HepG2 (cell line): Measurements from ENCODE around the gene KIF22. TPM values are rescaled to one million over a fixed set of nuclear protein-coding genes. Genes with fewer than 3 reads are reported as not detected.
A peak's percentile ranks its signal among the peaks of the same experiment; 100 is the strongest.

ENCODE experiments used
- ATF1 ChIP-seq: IDR thresholded peaks from 2 replicates; pipeline ENCODE4 v1.6.1; 2016; ENCODE audit warnings: mild to moderate bottlenecking, control low read depth
- GABPA ChIP-seq, 2 experiments: IDR thresholded peaks; 2 replicates each; pipeline ENCODE4 v1.6.1; 2011 to 2016; ENCODE audit warnings: low read depth in 2 of 2, low read length in 1 of 2, missing biosample characterization in 1 of 2, missing genetic modification characterization in 1 of 2
- GZF1 ChIP-seq: sonication (generic); formaldehyde crosslinking; IDR thresholded peaks from 2 replicates; pipeline ENCODE4 v1.5.1; 2020; ENCODE audit warnings: mild to moderate bottlenecking, missing genetic modification reagents
- KDM2A ChIP-seq: sonication (generic); formaldehyde crosslinking; IDR thresholded peaks from 2 replicates; pipeline ENCODE4 v1.4.0; 2020; ENCODE audit warnings: low read depth, missing genetic modification reagents, borderline replicate concordance
- KDM4B ChIP-seq: sonication (generic); formaldehyde crosslinking; IDR thresholded peaks from 2 replicates; pipeline ENCODE4 v1.4.0; 2020; ENCODE audit warnings: missing genetic modification reagents
- MIER3 ChIP-seq: IDR thresholded peaks from 2 replicates; pipeline ENCODE4 v1.6.1; 2016; ENCODE audit warnings: missing compliant biosample characterization, borderline replicate concordance
- MTF2 ChIP-seq: sonication (generic); formaldehyde crosslinking; IDR thresholded peaks from 2 replicates; pipeline ENCODE4 v1.5.0; 2020; ENCODE audit warnings: missing genetic modification reagents, borderline replicate concordance
- SCMH1 ChIP-seq: sonication (generic); formaldehyde crosslinking; IDR thresholded peaks from 2 replicates; pipeline ENCODE4 v1.9.0; 2021; ENCODE audit warnings: missing genetic modification reagents, mild to moderate bottlenecking, borderline replicate concordance
- XRCC5 ChIP-seq: fragments of 200-400 bp; formaldehyde crosslinking; optimal IDR thresholded peaks from 2 replicates; pipeline ENCODE3; 2017; ENCODE audit warnings: mild to moderate bottlenecking, low read length
- ZBTB3 ChIP-seq: sonication (generic); formaldehyde crosslinking; IDR thresholded peaks from 2 replicates; pipeline ENCODE4 v1.4.0; 2020; ENCODE audit warnings: low read depth, mild to moderate bottlenecking, moderate library complexity, missing genetic modification reagents, borderline replicate concordance
- ZNF205 ChIP-seq: IDR thresholded peaks from 2 replicates; pipeline ENCODE4 v1.6.1; 2018; ENCODE audit warnings: missing biosample characterization, missing genetic modification reagents
- ZNF256 ChIP-seq: sonication (generic); formaldehyde crosslinking; conservative IDR thresholded peaks from 2 replicates; pipeline ENCODE4 v1.4.0; 2020; ENCODE audit warnings: missing genetic modification reagents
- ZNF749 ChIP-seq: sonication (generic); formaldehyde crosslinking; IDR thresholded peaks from 2 replicates; pipeline ENCODE4 v1.8.0; 2022; ENCODE audit warnings: mild to moderate bottlenecking, missing genetic modification reagents, moderate library complexity, borderline replicate concordance
- ZSCAN21 ChIP-seq: sonication (generic); formaldehyde crosslinking; IDR thresholded peaks from 2 replicates; pipeline ENCODE4 v1.8.0; 2022; ENCODE audit warnings: mild to moderate bottlenecking, missing genetic modification reagents, moderate library complexity, borderline replicate concordance
- polyA plus RNA-seq, 8 experiments: library from polyadenylated mRNA; depleted of rRNA in 3 of 8; stranded (reverse) in 7 of 8; unstranded in 1 of 8; fragments of >200 nt; fragmentation: Illumina TruSeq in 4 of 8; extraction: Trizol in 4 of 8; gene quantifications; 2 replicates each; pipeline versions ENCODE4 v1.2.1 to v1.2.3, GENCODE V29; 2011 to 2016; ENCODE audit warnings: low read depth in 4 of 8, missing spikeins in 1 of 8, mixed read lengths in 1 of 8; ENCODE audit not compliant: insufficient read depth in 1 of 8
- total RNA-seq, 5 experiments: library from RNA; depleted of rRNA; stranded (reverse); fragments of >200 nt; fragmentation: Illumina TruSeq; extraction: Trizol; gene quantifications; 2 replicates each; pipeline ENCODE4 v1.2.3, GENCODE V29; 2016; ENCODE audit warnings: low read depth in 1 of 5
- TF ChIP-seq, protein P1 (sequence below), 2 experiments: sonication (generic) in 1 of 2; formaldehyde crosslinking in 1 of 2; IDR thresholded peaks; 2 replicates each; pipeline versions ENCODE4 v1.4.0 to v1.6.1; 2016 to 2020; ENCODE audit warnings: borderline replicate concordance in 1 of 2, low read depth in 1 of 2, mild to moderate bottlenecking in 1 of 2, missing genetic modification reagents in 1 of 2
- TF ChIP-seq, protein P2 (sequence below): sonication (generic); formaldehyde crosslinking; IDR thresholded peaks from 2 replicates; pipeline ENCODE4 v1.4.0; 2020; ENCODE audit warnings: missing genetic modification reagents
- TF ChIP-seq, protein P3 (sequence below): IDR thresholded peaks from 2 replicates; pipeline ENCODE4 v1.6.1; 2012; ENCODE audit warnings: low read depth, low read length, improper control_type of control experiment
- TF ChIP-seq, protein P4 (sequence below): sonication (generic); formaldehyde crosslinking; IDR thresholded peaks from 2 replicates; pipeline ENCODE4 v1.8.1; 2023; ENCODE audit warnings: mild to moderate bottlenecking, missing genetic modification reagents, borderline replicate concordance
- TF ChIP-seq, protein P5 (sequence below): fragments of 450-650 bp; IDR thresholded peaks from 2 replicates; pipeline ENCODE4 v1.6.1; 2016

Gene KIF22
- total and polyA plus RNA-seq, 2 of the 13 experiments (the other 11 are each of a cell fraction or from before 2014, with no cell fraction given): 95.8 to 118 TPM

DNA sequence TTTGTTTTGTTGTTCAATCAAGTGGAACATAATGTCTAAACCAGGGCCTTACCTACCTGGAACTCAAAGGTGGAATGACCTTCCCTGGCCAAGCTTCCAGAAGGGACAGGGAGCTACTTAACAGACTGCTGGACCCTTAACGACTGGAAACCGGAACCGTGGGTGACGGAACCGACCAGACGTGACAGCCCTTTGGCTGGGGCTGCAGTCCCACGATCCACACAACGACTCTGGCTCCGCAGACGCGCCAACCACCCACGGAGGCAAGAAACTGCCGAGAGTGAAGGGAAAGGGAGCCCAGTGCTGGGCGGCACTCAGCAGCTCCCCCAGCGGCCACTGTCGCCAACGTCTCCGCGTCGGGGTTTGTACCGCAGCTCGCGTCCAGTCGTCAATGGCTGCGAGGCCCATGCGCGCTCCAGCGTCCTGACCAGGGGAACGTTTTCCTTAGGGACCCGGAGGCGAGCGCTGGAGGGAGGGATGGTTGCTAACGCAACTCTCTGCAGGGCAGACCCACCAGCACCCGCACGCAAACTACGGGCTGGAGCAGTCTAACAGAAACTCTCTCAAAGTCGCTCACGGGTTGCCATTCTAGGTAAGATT lies 5.5 kb upstream of the KIF22 start (continued):
- TF ChIP-seq, protein P1, sequence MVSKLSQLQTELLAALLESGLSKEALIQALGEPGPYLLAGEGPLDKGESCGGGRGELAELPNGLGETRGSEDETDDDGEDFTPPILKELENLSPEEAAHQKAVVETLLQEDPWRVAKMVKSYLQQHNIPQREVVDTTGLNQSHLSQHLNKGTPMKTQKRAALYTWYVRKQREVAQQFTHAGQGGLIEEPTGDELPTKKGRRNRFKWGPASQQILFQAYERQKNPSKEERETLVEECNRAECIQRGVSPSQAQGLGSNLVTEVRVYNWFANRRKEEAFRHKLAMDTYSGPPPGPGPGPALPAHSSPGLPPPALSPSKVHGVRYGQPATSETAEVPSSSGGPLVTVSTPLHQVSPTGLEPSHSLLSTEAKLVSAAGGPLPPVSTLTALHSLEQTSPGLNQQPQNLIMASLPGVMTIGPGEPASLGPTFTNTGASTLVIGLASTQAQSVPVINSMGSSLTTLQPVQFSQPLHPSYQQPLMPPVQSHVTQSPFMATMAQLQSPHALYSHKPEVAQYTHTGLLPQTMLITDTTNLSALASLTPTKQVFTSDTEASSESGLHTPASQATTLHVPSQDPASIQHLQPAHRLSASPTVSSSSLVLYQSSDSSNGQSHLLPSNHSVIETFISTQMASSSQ (IDR thresholded peaks at IDR 0.05; ENCODE audit: low read depth): no peak
- TF ChIP-seq, protein P1 (CRISPR knock-in tag; IDR thresholded peaks at IDR 0.05; ENCODE audit: borderline replicate concordance): no peak
- TF ChIP-seq ZNF205 (CRISPR knock-in tag): no peak
- no peak for TF ChIP-seq SCMH1 (CRISPR knock-in tag)
- TF ChIP-seq KDM4B (CRISPR knock-in tag): 0 out of 2 replicates have a peak, but pooled peaks have one; percentile 73
- no peak for TF ChIP-seq ZNF256 (CRISPR knock-in tag)
- no peak for TF ChIP-seq GABPA (IDR thresholded peaks at IDR 0.05; ENCODE audit: low read depth, low read length)
- no peak for TF ChIP-seq GABPA (CRISPR knock-in tag; IDR thresholded peaks at IDR 0.05; ENCODE audit: low read depth)
- peak; percentile 99 for TF ChIP-seq XRCC5
- no peak for TF ChIP-seq GZF1 (CRISPR knock-in tag)
- TF ChIP-seq MTF2: no peak
- TF ChIP-seq ATF1 (CRISPR knock-in tag): no peak
- TF ChIP-seq, protein P2, sequence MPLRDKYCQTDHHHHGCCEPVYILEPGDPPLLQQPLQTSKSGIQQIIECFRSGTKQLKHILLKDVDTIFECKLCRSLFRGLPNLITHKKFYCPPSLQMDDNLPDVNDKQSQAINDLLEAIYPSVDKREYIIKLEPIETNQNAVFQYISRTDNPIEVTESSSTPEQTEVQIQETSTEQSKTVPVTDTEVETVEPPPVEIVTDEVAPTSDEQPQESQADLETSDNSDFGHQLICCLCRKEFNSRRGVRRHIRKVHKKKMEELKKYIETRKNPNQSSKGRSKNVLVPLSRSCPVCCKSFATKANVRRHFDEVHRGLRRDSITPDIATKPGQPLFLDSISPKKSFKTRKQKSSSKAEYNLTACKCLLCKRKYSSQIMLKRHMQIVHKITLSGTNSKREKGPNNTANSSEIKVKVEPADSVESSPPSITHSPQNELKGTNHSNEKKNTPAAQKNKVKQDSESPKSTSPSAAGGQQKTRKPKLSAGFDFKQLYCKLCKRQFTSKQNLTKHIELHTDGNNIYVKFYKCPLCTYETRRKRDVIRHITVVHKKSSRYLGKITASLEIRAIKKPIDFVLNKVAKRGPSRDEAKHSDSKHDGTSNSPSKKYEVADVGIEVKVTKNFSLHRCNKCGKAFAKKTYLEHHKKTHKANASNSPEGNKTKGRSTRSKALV: peak; percentile 62; the same call in 1 of the 2 replicates
- TF ChIP-seq, protein P3, sequence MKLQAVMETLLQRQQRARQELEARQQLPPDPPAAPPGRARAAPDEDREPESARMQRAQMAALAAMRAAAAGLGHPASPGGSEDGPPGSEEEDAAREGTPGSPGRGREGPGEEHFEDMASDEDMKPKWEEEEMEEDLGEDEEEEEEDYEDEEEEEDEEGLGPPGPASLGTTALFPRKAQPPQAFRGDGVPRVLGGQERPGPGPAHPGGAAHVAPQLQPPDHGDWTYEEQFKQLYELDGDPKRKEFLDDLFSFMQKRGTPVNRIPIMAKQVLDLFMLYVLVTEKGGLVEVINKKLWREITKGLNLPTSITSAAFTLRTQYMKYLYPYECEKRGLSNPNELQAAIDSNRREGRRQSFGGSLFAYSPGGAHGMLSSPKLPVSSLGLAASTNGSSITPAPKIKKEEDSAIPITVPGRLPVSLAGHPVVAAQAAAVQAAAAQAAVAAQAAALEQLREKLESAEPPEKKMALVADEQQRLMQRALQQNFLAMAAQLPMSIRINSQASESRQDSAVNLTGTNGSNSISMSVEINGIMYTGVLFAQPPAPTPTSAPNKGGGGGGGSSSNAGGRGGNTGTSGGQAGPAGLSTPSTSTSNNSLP: no peak
- TF ChIP-seq, protein P4, sequence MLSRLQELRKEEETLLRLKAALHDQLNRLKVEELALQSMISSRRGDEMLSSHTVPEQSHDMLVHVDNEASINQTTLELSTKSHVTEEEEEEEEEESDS (CRISPR knock-in tag): no peak
- peak; percentile 93 for TF ChIP-seq KDM2A
- TF ChIP-seq, protein P5, sequence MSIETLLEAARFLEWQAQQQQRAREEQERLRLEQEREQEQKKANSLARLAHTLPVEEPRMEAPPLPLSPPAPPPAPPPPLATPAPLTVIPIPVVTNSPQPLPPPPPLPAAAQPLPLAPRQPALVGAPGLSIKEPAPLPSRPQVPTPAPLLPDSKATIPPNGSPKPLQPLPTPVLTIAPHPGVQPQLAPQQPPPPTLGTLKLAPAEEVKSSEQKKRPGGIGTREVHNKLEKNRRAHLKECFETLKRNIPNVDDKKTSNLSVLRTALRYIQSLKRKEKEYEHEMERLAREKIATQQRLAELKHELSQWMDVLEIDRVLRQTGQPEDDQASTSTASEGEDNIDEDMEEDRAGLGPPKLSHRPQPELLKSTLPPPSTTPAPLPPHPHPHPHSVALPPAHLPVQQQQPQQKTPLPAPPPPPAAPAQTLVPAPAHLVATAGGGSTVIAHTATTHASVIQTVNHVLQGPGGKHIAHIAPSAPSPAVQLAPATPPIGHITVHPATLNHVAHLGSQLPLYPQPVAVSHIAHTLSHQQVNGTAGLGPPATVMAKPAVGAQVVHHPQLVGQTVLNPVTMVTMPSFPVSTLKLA: no peak
- TF ChIP-seq ZSCAN21: peak; percentile 64; the same call in 1 of the 2 replicates
- TF ChIP-seq MIER3 (CRISPR knock-in tag): peak; percentile 54; the same call in 1 of the 2 replicates
- no peak for TF ChIP-seq ZNF749 (CRISPR knock-in tag)
- TF ChIP-seq ZBTB3 (CRISPR knock-in tag): no peak
